Vagina (tissue), 2 donors: ENCODE results near the gene KHDC1L.
"Not testable (repeated sequence)": the region's sequence is repeated elsewhere in the genome, so short reads cannot be mapped to it uniquely, and the experiment has no call there.

Experiments
- CTCF ChIP-seq, 3 experiments: fragments of 450-650 bp in 2 of 3; fragments of 200-600 bp in 1 of 3; sonication (generic) in 1 of 3; IDR thresholded peaks; one replicate each; pipeline ENCODE4 v1.5.1; 2017 to 2019; ENCODE audit warnings: antibody characterized with exemption in 3 of 3, mild to moderate bottlenecking in 2 of 3, moderate library complexity in 2 of 3
- POLR2AphosphoS5 ChIP-seq, 2 donors: sonication (generic); formaldehyde crosslinking; IDR thresholded peaks; one replicate each; pipeline ENCODE4 v1.9.0; 2017; ENCODE audit warnings: antibody characterized with exemption in 2 of 2, mild to moderate bottlenecking in 2 of 2, low read depth in 1 of 2; ENCODE audit not compliant: insufficient read depth in 1 of 2

- not testable (repeated sequence) for TF ChIP-seq CTCF (IDR thresholded peaks at IDR 0.05); POLR2AphosphoS5 (IDR thresholded peaks at IDR 0.05; ENCODE audit: insufficient read depth in 1 of 2, low read depth in 1 of 2)
Observed at GRCh38 chr6:73193302-73193701, 32.0 kb downstream of the KHDC1L start.
